AG04450 (cell line): Measurements from ENCODE around the gene POM121L2. TPM values are rescaled to one million over a fixed set of nuclear protein-coding genes. Genes with fewer than 3 reads are reported as not detected.
A peak's percentile ranks its signal among the peaks of the same experiment; 100 is the strongest.

Experiments
- CTCF ChIA-PET: fragments of 300-600, 350-600 bp; formaldehyde crosslinking; extraction: SDS; loops from one replicate; lab custom pipeline; 2022; ENCODE audit warnings: antibody characterized with exemption, inconsistent platforms; lab: Charles Lee
- POLR2A ChIA-PET: fragments of 350-600 bp; formaldehyde crosslinking; extraction: SDS; loops from one replicate; lab custom pipeline; 2021; ENCODE audit warnings: antibody characterized with exemption, inconsistent platforms; lab: Yijun Ruan, JAX
- DNase-seq: peaks from one replicate; pipeline ENCODE4 v3.0.0-alpha.2; 2011; ENCODE audit warnings: low read depth, low spot score
- H3K27ac ChIP-seq: one replicate; pipeline ENCODE4 v1.5.1; 2012; ENCODE audit warnings: low read depth, low read length, control low read depth
- H3K27me3 ChIP-seq: one replicate; pipeline ENCODE4 v1.6.0; 2012; ENCODE audit warnings: low read length; ENCODE audit not compliant: control insufficient read depth, insufficient read depth
- H3K4me3 ChIP-seq: 2 replicates; pipeline ENCODE4 v1.5.1; 2011; ENCODE audit warnings: mild to moderate bottlenecking, low read depth, low read length, control low read depth
- H3K9me3 ChIP-seq: 2 replicates; pipeline ENCODE4 v1.5.1; 2012; ENCODE audit warnings: low read length; ENCODE audit not compliant: control insufficient read depth, insufficient read depth
- polyA plus RNA-seq: library from polyadenylated mRNA; depleted of rRNA; stranded (reverse); fragments of >200 nt; gene quantifications from 2 replicates; pipeline ENCODE4 v1.2.3, GENCODE V29; 2011; rRNA removed
- TF ChIP-seq, protein P1 (sequence below): IDR thresholded peaks from 2 replicates; pipeline ENCODE4 v1.5.1; 2011; ENCODE audit warnings: low read depth, low read length, control low read depth, inconsistent platforms

The POM121L2 gene
- polyA plus RNA-seq, 1 experiment = not detected

GRCh38 chr6:27263886-27264285, 48.2 kb downstream of the POM121L2 start:
- peaks cover 2% of the 10 kb centered on the region for H3K27me3 ChIP-seq
- CTCF ChIA-PET = no interaction called here

DNA sequence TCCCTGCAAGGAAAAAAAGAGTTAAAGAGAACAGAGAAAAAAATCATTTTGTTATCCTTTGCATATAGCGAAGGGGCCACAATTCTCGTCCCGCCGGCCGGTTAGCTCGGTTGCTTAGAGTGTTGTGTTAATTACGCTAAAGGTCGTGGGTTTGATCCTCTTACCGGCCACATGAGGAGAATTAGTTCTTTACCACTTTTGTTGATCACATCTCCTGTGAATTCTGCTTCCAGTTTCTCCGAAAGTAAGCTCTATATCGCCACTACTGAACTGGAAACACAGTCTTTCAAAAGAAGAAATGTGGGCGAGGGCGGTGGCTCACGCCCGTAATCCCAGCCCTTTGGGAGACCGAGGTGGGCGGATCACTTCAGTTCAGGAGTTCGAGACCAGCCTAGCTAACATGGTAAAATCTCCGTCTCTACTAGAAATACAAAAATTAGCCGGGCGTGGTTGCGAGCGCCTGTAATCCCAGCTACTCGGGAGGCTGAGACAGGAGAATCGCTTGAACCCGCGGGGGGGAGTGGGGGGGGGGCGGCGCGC, 51.2 kb downstream of the POM121L2 start:
- DNase-seq = no peak
- H3K9me3 ChIP-seq = no peaks in the 10 kb centered on the region; the same call in 1 of the 2 replicates
- peaks cover 2% of the 10 kb centered on the region for H3K27me3 ChIP-seq
- H3K27ac ChIP-seq = no peak overlapping the region
- H3K4me3 ChIP-seq = no peak overlapping the region; the same call in 1 of the 2 replicates
- TF ChIP-seq, protein P1, sequence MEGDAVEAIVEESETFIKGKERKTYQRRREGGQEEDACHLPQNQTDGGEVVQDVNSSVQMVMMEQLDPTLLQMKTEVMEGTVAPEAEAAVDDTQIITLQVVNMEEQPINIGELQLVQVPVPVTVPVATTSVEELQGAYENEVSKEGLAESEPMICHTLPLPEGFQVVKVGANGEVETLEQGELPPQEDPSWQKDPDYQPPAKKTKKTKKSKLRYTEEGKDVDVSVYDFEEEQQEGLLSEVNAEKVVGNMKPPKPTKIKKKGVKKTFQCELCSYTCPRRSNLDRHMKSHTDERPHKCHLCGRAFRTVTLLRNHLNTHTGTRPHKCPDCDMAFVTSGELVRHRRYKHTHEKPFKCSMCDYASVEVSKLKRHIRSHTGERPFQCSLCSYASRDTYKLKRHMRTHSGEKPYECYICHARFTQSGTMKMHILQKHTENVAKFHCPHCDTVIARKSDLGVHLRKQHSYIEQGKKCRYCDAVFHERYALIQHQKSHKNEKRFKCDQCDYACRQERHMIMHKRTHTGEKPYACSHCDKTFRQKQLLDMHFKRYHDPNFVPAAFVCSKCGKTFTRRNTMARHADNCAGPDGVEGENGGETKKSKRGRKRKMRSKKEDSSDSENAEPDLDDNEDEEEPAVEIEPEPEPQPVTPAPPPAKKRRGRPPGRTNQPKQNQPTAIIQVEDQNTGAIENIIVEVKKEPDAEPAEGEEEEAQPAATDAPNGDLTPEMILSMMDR = no peak
- CTCF ChIA-PET = interaction anchor here (0.8 kb wide), 1 partner anchor 160 kb away, joined by 4 read pairs; no protein-coding TSS in a partner anchor
- POLR2A ChIA-PET = no interaction called here

More at GRCh38 chr6:27263886-27264285, 48.2 kb downstream of the POM121L2 start:
- DNase-seq = no peak
- TF ChIP-seq, protein P1 = no peak
- Histone ChIP-seq H3K4me3 (no peak overlapping the region), H3K9me3 (no peaks in the 10 kb centered on the region; the same call in 1 of the 2 replicates), H3K27ac (no peak overlapping the region)
- POLR2A ChIA-PET = no interaction called here

DNA sequence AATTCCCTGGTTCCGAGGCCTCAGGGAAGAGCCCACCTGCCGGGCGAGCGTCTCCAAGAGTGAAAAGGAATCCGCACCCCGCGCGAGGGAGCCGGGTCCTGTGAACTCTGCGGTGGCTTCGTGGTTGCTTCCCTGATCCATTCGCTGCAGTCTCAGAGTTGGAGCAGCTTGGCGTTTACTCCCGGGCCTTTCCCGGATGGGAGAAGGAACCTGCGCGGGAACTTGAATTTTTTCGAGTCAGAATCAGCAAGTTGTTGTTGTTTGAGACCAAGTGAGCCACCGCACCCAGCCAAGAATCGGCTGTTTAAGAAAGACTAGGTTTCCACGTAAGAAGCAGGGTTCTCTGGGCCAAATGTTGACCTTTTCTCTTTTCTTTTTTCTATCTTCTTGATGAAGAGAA, 51.7 kb downstream of the POM121L2 start:
- TF ChIP-seq, protein P1 = no peak
- peak overlapping the region; percentile 11 for H3K27ac ChIP-seq
- peaks cover 2% of the 10 kb centered on the region for H3K27me3 ChIP-seq
- H3K9me3 ChIP-seq = no peaks in the 10 kb centered on the region; the same call in 1 of the 2 replicates
- H3K4me3 ChIP-seq = peak overlapping the region; percentile 4; the same call in 1 of the 2 replicates
- ChIA-PET CTCF (interaction anchor here (0.8 kb wide), 1 partner anchor 161 kb away, joined by 4 read pairs; no protein-coding TSS in a partner anchor), POLR2A (no interaction called here)
- no peak for DNase-seq

Other genes starting within 250 kb of the POM121L2 start
- 0.02 and 0.16 TPM in 2 replicates for gene PRSS16, start 64.6 kb downstream of the POM121L2 start, polyA plus RNA-seq
- gene ZNF391, start 76.5 kb upstream of the POM121L2 start, polyA plus RNA-seq = 0.62 and 1.2 TPM in 2 replicates
- 6.4 and 9.9 TPM in 2 replicates for gene ZNF184, start 160.8 kb upstream of the POM121L2 start, polyA plus RNA-seq